GM21825 (cell line): ENCODE data around the gene NIFK.
"Not testable (repeated sequence)": the region's sequence is repeated elsewhere in the genome, so short reads cannot be mapped to it uniquely, and the experiment has no call there.

Experiments
- ATAC-seq: cut with Tn5 transposase; IDR thresholded peaks from one replicate; pipeline ENCODE4 v1.9.1; 2021; ENCODE audit warnings: mild to moderate bottlenecking, moderate library complexity; ENCODE audit not compliant: unreplicated experiment

NIFK gene

DNA sequence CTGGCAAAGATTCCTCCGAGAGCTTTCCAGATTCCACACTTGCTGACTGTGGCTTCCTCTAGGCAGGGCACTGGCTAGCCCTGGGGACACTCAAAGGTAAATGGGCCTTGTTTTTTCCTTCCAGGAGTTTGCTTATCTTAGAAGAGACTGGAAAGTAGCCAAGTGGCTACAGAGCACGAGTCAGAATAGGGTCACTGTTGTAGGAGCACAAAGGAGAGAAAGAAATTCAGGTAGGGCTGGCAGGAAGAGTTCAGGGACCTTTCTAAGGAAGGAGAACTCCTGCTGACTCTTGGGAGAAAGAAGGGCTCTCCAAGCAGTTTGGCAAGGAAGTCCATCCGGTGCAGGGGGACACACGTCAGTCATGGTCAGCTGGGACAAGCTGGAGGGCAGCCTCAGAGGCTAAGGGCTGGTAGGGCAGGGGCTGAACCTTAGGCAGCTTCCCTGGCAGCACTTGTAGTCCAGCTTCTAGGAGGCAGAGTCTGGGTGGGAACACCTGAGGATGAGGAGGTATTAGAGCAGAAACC lies 39.5 kb downstream of the NIFK start:
- no peak for ATAC-seq

GRCh38 chr2:121696410-121696930 lies 40.2 kb downstream of the NIFK start:
- no peak for ATAC-seq

GRCh38 chr2:121695171-121695451 lies 41.6 kb downstream of the NIFK start:
- ATAC-seq = no peak

DNA sequence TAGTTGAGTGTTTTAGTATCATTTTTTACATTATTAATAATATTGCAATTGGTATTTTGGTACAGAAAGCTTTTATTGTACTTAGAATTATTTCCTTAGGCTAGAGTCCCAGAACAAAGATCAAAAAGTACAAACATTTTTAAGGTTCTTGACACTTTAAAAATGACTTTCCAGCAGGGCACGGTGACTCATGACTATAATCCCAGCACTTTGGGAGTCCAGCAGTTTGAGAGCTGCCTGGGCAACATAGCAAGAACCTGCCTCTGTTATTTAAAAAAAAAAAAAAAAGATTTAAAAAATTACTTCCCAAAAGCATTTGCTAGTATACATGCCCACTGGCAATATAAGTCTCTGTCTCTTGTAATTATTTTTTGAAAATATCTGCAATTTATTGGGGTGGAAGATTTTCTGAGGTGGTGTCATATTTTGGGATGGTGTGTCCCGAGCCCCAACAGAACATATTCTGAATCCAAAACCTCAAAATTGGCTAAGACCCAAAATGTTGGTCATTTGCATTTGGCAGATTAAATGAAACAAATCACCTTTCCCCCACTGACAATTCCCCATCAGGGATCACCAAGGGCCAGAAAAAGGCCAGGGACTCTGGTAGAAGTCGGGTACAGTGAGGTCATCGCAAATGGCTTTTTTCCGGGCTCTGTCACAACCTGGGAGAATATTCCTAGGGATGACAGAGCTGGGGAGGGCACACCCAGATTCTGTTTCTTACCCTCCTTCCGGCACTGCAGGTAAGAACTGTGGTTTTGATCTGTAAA lies 42.1 kb downstream of the NIFK start:
- ATAC-seq = no peak

GRCh38 chr2:121690572-121690971 lies 46.1 kb downstream of the NIFK start:
- ATAC-seq = not testable (repeated sequence)

GRCh38 chr2:121690095-121690494 lies 46.6 kb downstream of the NIFK start:
- no peak for ATAC-seq

GRCh38 chr2:121689356-121689755 lies 47.3 kb downstream of the NIFK start:
- no peak for ATAC-seq

GRCh38 chr2:121688820-121689219 lies 47.9 kb downstream of the NIFK start:
- ATAC-seq = no peak

DNA sequence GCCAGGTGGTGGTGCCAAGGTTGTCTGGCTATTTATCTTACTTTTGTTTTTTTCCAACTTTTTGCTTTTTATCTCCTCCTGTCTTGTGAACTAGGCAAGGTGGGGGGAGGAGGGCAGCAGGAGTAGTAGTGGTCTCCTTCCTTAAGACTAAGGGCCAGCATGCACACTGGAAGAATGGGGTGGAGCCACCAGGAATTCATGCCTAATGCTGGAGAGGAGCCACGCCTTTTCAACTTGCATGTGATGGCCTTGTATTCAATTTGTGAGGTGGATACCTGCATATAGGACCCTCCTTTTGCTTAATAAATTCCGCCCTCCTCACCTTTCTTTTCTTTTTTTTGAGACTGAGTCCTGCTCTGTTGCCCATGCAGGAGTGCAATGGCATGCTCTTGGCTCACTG lies 49.8 kb downstream of the NIFK start:
- no peak for ATAC-seq

DNA sequence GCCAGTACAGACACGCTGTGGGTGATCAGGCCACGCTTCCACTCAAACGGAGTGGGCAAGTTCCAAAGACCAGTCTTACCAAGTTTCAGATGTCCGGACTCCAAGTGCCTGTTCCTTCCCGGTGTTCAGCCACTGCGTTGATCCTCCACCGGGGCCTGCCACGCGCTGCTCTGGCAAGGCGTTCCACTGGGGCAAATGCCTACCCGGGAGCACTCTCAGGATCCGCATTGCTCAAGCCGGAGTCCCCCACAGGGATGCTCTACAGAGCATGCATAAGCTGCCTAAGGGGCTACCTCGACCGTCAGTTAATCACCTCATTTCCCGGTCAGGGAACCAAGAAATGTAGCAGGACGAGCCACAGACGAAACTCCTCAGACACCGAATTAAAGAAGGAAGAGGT lies 50.5 kb downstream of the NIFK start:
- ATAC-seq = no peak

DNA sequence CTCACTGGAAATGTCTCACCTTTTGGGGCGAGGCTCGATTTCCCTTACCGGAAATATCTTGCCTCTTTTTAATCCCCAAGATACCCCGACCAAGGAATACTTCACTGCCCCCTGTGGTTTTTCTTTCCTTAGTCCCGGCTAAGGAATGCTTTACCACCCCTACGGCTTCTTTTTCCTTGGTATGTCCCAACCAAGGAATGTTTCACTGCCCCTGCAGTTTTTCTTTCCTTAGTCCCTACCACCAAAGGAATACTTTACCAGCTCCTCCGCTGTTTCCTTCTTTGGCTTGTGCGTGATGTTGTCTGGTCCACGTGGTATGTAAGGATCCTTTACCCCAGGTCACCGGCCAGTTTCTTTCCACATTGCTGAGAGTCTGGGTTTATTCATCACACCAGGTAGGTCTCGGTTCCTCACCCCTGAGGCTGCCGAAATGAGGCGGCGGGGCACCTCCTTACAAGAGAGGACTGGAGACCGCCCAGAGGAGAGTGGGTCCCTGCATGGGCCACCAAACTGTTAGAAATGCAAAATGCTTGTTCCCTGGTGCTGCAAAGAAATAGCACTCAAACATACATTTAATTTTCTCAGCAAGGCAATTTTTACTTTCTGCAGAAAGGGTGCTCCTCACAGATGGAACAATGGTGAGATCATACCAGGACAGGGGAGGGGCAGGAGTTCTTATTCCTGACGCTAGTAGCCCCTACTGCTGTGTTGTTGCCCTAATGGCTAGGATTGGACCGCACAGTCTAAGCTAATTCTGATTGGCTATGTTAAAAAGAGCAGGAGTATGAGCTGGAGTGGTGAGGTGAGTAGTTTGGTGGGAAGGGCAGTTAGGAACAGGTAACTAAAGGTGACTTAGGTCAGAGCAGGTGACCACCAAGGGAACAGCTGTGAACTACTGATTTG lies 54.0 kb downstream of the NIFK start:
- no peak for ATAC-seq

GRCh38 chr2:121677855-121678254 lies 58.8 kb downstream of the NIFK start:
- no peak for ATAC-seq
